ENCODE data around the gene HEXD.

- no peak for TF ChIP-seq CTCF (conservative IDR thresholded peaks at IDR 0.05)
- no peak for TF ChIP-seq EZH2 (IDR thresholded peaks at IDR 0.05; ENCODE audit: low read depth)
Measured at GRCh38 chr17:82442643-82443464, 24.7 kb downstream of the HEXD start.
